DOHH2 (cell line): ENCODE data around the gene ZZZ3.

ENCODE experiments used
- CTCF ChIP-seq: fragments of 200-600 bp; sonication (generic); IDR thresholded peaks from one replicate; pipeline ENCODE4 v1.5.1; 2014; ENCODE audit warnings: antibody characterized with exemption, mild to moderate bottlenecking, low read depth, low read length; ENCODE audit not compliant: poor library complexity, severe bottlenecking
- EZH2phosphoT487 ChIP-seq: fragments of 200-600 bp; sonication (generic); IDR thresholded peaks from 2 replicates; pipeline ENCODE4 v1.6.1; 2017; ENCODE audit warnings: borderline replicate concordance, mild to moderate bottlenecking, antibody characterized with exemption, low read length, moderate library complexity, mixed read lengths

GRCh38 chr1:77639056-77639455, 43.4 kb downstream of the ZZZ3 start:
- TF ChIP-seq CTCF (no peak), EZH2phosphoT487 (no peak)
